H1 (cell line): ENCODE results near the gene CALM3. TPM values are rescaled to one million over a fixed set of nuclear protein-coding genes. Genes with fewer than 3 reads are reported as not detected.

ENCODE experiments used
- CREB1 ChIP-seq: IDR thresholded peaks from 2 replicates; pipeline ENCODE4 v1.6.1; 2012; ENCODE audit warnings: inconsistent platforms
- EP300 ChIP-seq, 2 experiments: IDR thresholded peaks; 1 replicate in 1 of 2; 2 replicates in 1 of 2; pipeline ENCODE4 v1.6.1; 2011 to 2012; ENCODE audit warnings: low read depth in 2 of 2, low read length in 2 of 2, mild to moderate bottlenecking in 2 of 2, borderline replicate concordance in 1 of 2, inconsistent platforms in 1 of 2, moderate library complexity in 1 of 2
- GABPA ChIP-seq: IDR thresholded peaks from 2 replicates; pipeline ENCODE4 v1.6.1; 2011; ENCODE audit warnings: mild to moderate bottlenecking, low read length, moderate library complexity, borderline replicate concordance; ENCODE audit not compliant: insufficient read depth
- PHF8 ChIP-seq: fragments of 200-600 bp; sonication (generic); conservative IDR thresholded peaks from 2 replicates; pipeline ENCODE4 v1.7.1; 2012; ENCODE audit warnings: low read depth, mild to moderate bottlenecking, inconsistent platforms, low read length, moderate library complexity
- RBBP5 ChIP-seq: IDR thresholded peaks from 2 replicates; pipeline ENCODE4 v1.7.1; 2012; ENCODE audit warnings: low read depth, mild to moderate bottlenecking, inconsistent platforms, low read length, moderate library complexity, borderline replicate concordance
- SIN3A ChIP-seq, 2 experiments: IDR thresholded peaks in 1 of 2; conservative IDR thresholded peaks in 1 of 2; 2 replicates each; pipeline ENCODE4 v1.6.1; 2011 to 2012; ENCODE audit warnings: low read length in 2 of 2, improper control_type of control experiment in 1 of 2, low read depth in 1 of 2, mild to moderate bottlenecking in 1 of 2
- SP4 ChIP-seq: IDR thresholded peaks from 2 replicates; pipeline ENCODE4 v1.6.1; 2012; ENCODE audit warnings: low read length, inconsistent platforms
- TAF1 ChIP-seq: IDR thresholded peaks from 2 replicates; pipeline ENCODE4 v1.6.1; 2011; ENCODE audit warnings: mild to moderate bottlenecking, low read depth, low read length
- TCF12 ChIP-seq: IDR thresholded peaks from 2 replicates; pipeline ENCODE4 v1.6.1; 2011; ENCODE audit warnings: low read depth, mild to moderate bottlenecking, low read length
- polyA plus RNA-seq, 7 experiments: library from polyadenylated mRNA; depleted of rRNA in 3 of 7; stranded (reverse) in 5 of 7; unstranded in 2 of 7; fragments of >200 nt in 5 of 7; fragments of 200-250 nt in 2 of 7; gene quantifications; 1 replicate in 5 of 7; 2 replicates in 1 of 7; 4 replicates in 1 of 7; pipeline versions ENCODE4 v1.2.1 to v1.2.3, GENCODE V29; 2011 to 2013; ENCODE audit warnings: missing spikeins in 2 of 7, mixed read lengths in 2 of 7
- total RNA-seq: library from RNA; stranded (reverse); fragmentation: NEBNext Ultra II Directional; extraction: Animal tissue kit (Norgen Biotek cat#: 25700); gene quantifications from 2 replicates; pipeline ENCODE4 v1.2.1, GENCODE V29; 2021

The CALM3 gene
- total and polyA plus RNA-seq, 2 of the 8 experiments (the other 6 are each of a cell fraction or from before 2014, with no cell fraction given): 315 to 326 TPM

DNA sequence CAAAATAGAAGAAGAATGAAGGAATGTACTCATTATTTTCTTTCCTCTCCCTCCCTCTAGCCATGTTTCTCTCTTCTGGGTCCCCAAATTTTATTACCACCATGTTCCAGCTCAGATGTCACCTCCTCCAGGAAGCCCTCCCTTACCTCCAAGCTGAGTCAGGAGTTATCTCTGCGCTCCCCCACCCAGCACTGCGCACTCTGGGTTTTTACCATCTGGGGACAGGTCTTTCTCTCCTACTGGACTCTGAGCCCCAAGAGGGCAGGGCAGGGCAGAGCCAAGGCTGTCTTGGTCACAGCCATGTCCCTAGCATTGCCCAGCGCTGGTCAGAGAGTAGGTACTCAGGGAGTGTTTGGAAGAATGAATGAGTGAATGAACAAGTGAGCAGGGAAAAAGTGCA lies 32.0 kb downstream of the CALM3 start (continued):
- no peak for TF ChIP-seq SIN3A (conservative IDR thresholded peaks at IDR 0.05 in 1 of 2, IDR thresholded peaks at IDR 0.05 in 1 of 2; ENCODE audit: low read depth in 1 of 2, low read length in 2 of 2)
- no peak for TF ChIP-seq GABPA
- TF ChIP-seq CREB1: no peak
- TF ChIP-seq SP4: no peak
- no peak for TF ChIP-seq EP300 (IDR thresholded peaks at IDR 0.05; ENCODE audit: borderline replicate concordance in 1 of 2, low read depth in 2 of 2, low read length in 2 of 2)
- TF ChIP-seq TAF1: no peak
- TF ChIP-seq RBBP5: no peak
- TF ChIP-seq PHF8: no peak
- TF ChIP-seq TCF12: no peak
